Suprapubic skin (tissue), 4 donors: ENCODE results near the gene KCNH6. TPM values are rescaled to one million over a fixed set of nuclear protein-coding genes. Genes with fewer than 3 reads are reported as not detected.

Source experiments
- DNase-seq, 2 donors: peaks; one replicate each; pipeline ENCODE4 v3.0.0-alpha.2; 2019; ENCODE audit warnings: low spot score in 2 of 2
- H3K27ac ChIP-seq: fragments of 200-600 bp; sonication (generic); one replicate; pipeline ENCODE4 v1.5.1; 2019
- H3K27me3 ChIP-seq: fragments of 200-600 bp; sonication (generic); one replicate; pipeline ENCODE4 v1.5.1; 2019
- H3K36me3 ChIP-seq: fragments of 200-600 bp; sonication (generic); one replicate; pipeline ENCODE4 v1.5.1; 2019
- H3K4me1 ChIP-seq: fragments of 200-600 bp; sonication (generic); one replicate; pipeline ENCODE4 v1.5.1; 2019
- H3K4me3 ChIP-seq: fragments of 200-600 bp; sonication (generic); one replicate; pipeline ENCODE4 v1.5.1; 2019; ENCODE audit warnings: mild to moderate bottlenecking
- H3K9me3 ChIP-seq: fragments of 200-600 bp; sonication (generic); one replicate; pipeline ENCODE4 v1.5.1; 2019
- CTCF ChIP-seq, 2 donors: fragments of 200-600 bp in 1 of 2; fragments of 450-650 bp in 1 of 2; sonication (generic) in 1 of 2; IDR thresholded peaks; one replicate each; pipeline ENCODE4 v1.5.1; 2016 to 2019; ENCODE audit warnings: antibody characterized with exemption in 2 of 2, mild to moderate bottlenecking in 1 of 2, moderate library complexity in 1 of 2
- EP300 ChIP-seq: sonication (generic); formaldehyde crosslinking; IDR thresholded peaks from one replicate; pipeline ENCODE4 v1.6.1; 2017; ENCODE audit warnings: antibody characterized with exemption
- POLR2A ChIP-seq, 2 donors: fragments of 450-650 bp; IDR thresholded peaks; one replicate each; pipeline ENCODE4 v1.6.1; 2017; ENCODE audit warnings: antibody characterized with exemption in 2 of 2, mild to moderate bottlenecking in 2 of 2, moderate library complexity in 2 of 2
- POLR2AphosphoS5 ChIP-seq, 3 donors: sonication (generic); formaldehyde crosslinking; IDR thresholded peaks; one replicate each; pipeline ENCODE4 v1.6.1; 2017; ENCODE audit warnings: antibody characterized with exemption in 3 of 3
- WGBS: methylation state at CpG from one replicate; pipeline ENCODE4 v1.1.5; 2018; 5-methylcytosine and 5-hydroxymethylcytosine counted together
- total RNA-seq, 4 donors: library from RNA; depleted of rRNA; stranded (reverse); fragments of >200 nt; gene quantifications; one replicate each; pipeline ENCODE4 v1.1.0, GENCODE V29; 2016

The KCNH6 gene
- total RNA-seq, 4 donors from 2014 or later = not detected

- TF ChIP-seq POLR2AphosphoS5 (IDR thresholded peaks at IDR 0.05) = peak in 2 of 3 donors; percentile 13 to 43
- TF ChIP-seq POLR2A (IDR thresholded peaks at IDR 0.05) = no peak
- H3K4me3 ChIP-seq = peak within 1 kb of the TSS; percentile 97
- no peaks in the 10 kb centered on the region for H3K27me3 ChIP-seq
- WGBS = 1% methylated on average over 24 of the region's 72 CpGs
- H3K9me3 ChIP-seq = no peaks in the 10 kb centered on the region
- peaks cover 40% of the 10 kb centered on the region for H3K4me1 ChIP-seq
- peak; percentile 99 for DNase-seq
- no peaks in the 10 kb centered on the region for H3K36me3 ChIP-seq
- peak within 1 kb of the TSS; percentile 93 for H3K27ac ChIP-seq
Measured at GRCh38 chr17:63549946-63550816, 27.0 kb downstream of the KCNH6 start, which contains the start of gene DCAF7. TSS of gene DCAF7 (plus strand) at chr17:63550477. CDS start at chr17:63550678, 201 bp downstream.

GRCh38 chr17:63550817-63551639 is 27.9 kb downstream of the KCNH6 start:
- no peak for DNase-seq

GRCh38 chr17:63552211-63552610 is 29.1 kb downstream of the KCNH6 start:
- H3K4me1 ChIP-seq = peaks cover 40% of the 10 kb centered on the region
- H3K27me3 ChIP-seq = no peaks in the 10 kb centered on the region
- no peaks in the 10 kb centered on the region for H3K36me3 ChIP-seq
- no peaks in the 10 kb centered on the region for H3K9me3 ChIP-seq
- peak overlapping the region; percentile 97 for H3K4me3 ChIP-seq
- 65% methylated on average over 6 of the region's 6 CpGs for WGBS
- H3K27ac ChIP-seq = no peak overlapping the region
- TF ChIP-seq POLR2AphosphoS5 (IDR thresholded peaks at IDR 0.05) = no peak
- TF ChIP-seq EP300 = no peak
- no peak for TF ChIP-seq POLR2A (IDR thresholded peaks at IDR 0.05)
- TF ChIP-seq CTCF (IDR thresholded peaks at IDR 0.05) = no peak
- DNase-seq = no peak

More at GRCh38 chr17:63550817-63551639, 27.9 kb downstream of the KCNH6 start:
- TF ChIP-seq POLR2AphosphoS5 (IDR thresholded peaks at IDR 0.05) (no peak), CTCF (IDR thresholded peaks at IDR 0.05) (no peak), EP300 (no peak), POLR2A (IDR thresholded peaks at IDR 0.05) (no peak)
- Histone ChIP-seq H3K4me1 (peaks cover 40% of the 10 kb centered on the region), H3K9me3 (no peaks in the 10 kb centered on the region), H3K27me3 (no peaks in the 10 kb centered on the region), H3K4me3 (peak overlapping the region; percentile 97), H3K27ac (peak overlapping the region; percentile 93), H3K36me3 (no peaks in the 10 kb centered on the region)
- under 1% methylated on average over 21 of the region's 32 CpGs for WGBS

GRCh38 chr17:63555500-63556156 is 32.5 kb downstream of the KCNH6 start:
- TF ChIP-seq EP300 (no peak), POLR2A (IDR thresholded peaks at IDR 0.05) (no peak), POLR2AphosphoS5 (IDR thresholded peaks at IDR 0.05) (no peak), CTCF (IDR thresholded peaks at IDR 0.05) (no peak)
- Histone ChIP-seq H3K4me3 (no peak overlapping the region), H3K36me3 (no peaks in the 10 kb centered on the region), H3K4me1 (peaks cover 33% of the 10 kb centered on the region), H3K27me3 (no peaks in the 10 kb centered on the region), H3K27ac (no peak overlapping the region), H3K9me3 (no peaks in the 10 kb centered on the region)
- DNase-seq = no peak
- WGBS = 77% methylated on average over 7 of the region's 7 CpGs

- 95% methylated on average over 2 of the region's 2 CpGs for WGBS
- H3K27ac ChIP-seq = no peak overlapping the region
- H3K4me1 ChIP-seq = peaks cover 26% of the 10 kb centered on the region
Measured at GRCh38 chr17:63557416-63557815, 34.3 kb downstream of the KCNH6 start.

More at GRCh38 chr17:63557416-63557815, 34.3 kb downstream of the KCNH6 start:
- DNase-seq = no peak
- TF ChIP-seq CTCF (IDR thresholded peaks at IDR 0.05) (no peak), POLR2AphosphoS5 (IDR thresholded peaks at IDR 0.05) (no peak), POLR2A (IDR thresholded peaks at IDR 0.05) (no peak), EP300 (no peak)
- no peaks in the 10 kb centered on the region for H3K27me3 ChIP-seq
- H3K9me3 ChIP-seq = no peaks in the 10 kb centered on the region
- H3K36me3 ChIP-seq = no peaks in the 10 kb centered on the region
- no peak overlapping the region for H3K4me3 ChIP-seq
